OCI-LY3 (cell line): Measurements from ENCODE around the gene ORC3.

Experiments
- CTCF ChIP-seq: fragments of 200-600, 300-600 bp; sonication (generic); IDR thresholded peaks from 2 replicates; pipeline ENCODE4 v1.5.1; 2014; ENCODE audit warnings: antibody characterized with exemption, low read length, low read depth
- EZH2phosphoT487 ChIP-seq: fragments of 200-600 bp; shearing (Covaris generic); IDR thresholded peaks from 2 replicates; pipeline ENCODE4 v1.6.1; 2018; ENCODE audit warnings: antibody characterized with exemption, mixed run types, low read depth

DNA sequence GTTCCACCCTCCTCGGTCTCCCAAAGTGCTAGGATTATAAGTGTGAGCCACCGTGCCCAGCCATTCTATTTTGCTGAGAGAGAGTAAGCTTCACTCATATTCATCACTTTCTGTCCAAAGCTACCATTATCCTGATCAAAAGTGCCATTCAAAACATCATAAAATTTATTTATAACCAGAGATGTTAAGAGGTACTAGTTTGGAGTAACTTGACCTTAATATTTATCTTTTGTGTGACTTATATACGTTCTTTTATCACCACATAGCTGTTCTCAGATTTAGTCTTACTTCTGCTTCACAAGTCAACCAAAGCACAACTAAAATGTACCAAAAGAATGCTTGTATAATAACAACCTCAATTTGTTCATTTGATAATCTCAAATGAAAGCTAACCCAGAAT lies 94.0 kb downstream of the ORC3 start:
- no peak for TF ChIP-seq CTCF
- no peak for TF ChIP-seq EZH2phosphoT487
